CD4-positive, alpha-beta T cell treated with Interleukin-10 for 1 hour (primary cell): ENCODE measurements around the gene ZC3H7A.
"Not testable (repeated sequence)": the region's sequence is repeated elsewhere in the genome, so short reads cannot be mapped to it uniquely, and the experiment has no call there.

Source experiments
- DNase-seq: peaks from one replicate; pipeline ENCODE4 v3.0.0-alpha.2; 2020

ZC3H7A gene

GRCh38 chr16:11797166-11797956 lies at the start of gene ZC3H7A:
Gene ZC3H7A (minus strand): TSS chr16:11797258. CDS start chr16:11782354, 14,904 bp downstream.
- DNase-seq = peak; percentile 95

- DNase-seq = no peak
These were observed 47.4 kb upstream of the ZC3H7A start for GRCh38 chr16:11844499-11844898.

GRCh38 chr16:11843861-11844260 lies 46.8 kb upstream of the ZC3H7A start:
- no peak for DNase-seq

GRCh38 chr16:11843206-11843605 lies 46.1 kb upstream of the ZC3H7A start:
- no peak for DNase-seq

- no peak for DNase-seq
These were observed 44.0 kb upstream of the ZC3H7A start for GRCh38 chr16:11841026-11841425.

GRCh38 chr16:11836650-11837244 lies 39.7 kb upstream of the ZC3H7A start:
- DNase-seq = no peak

- no peak for DNase-seq
These were observed 39.0 kb upstream of the ZC3H7A start for GRCh38 chr16:11835891-11836649.

- no peak for DNase-seq
These were observed 38.3 kb upstream of the ZC3H7A start for GRCh38 chr16:11835309-11835708.

- no peak for DNase-seq
These were observed 37.1 kb upstream of the ZC3H7A start for GRCh38 chr16:11833951-11834695.

GRCh38 chr16:11828696-11829095 lies 31.6 kb upstream of the ZC3H7A start:
- DNase-seq = no peak

GRCh38 chr16:11825520-11826165 lies 28.6 kb upstream of the ZC3H7A start:
- not testable (repeated sequence) for DNase-seq

- no peak for DNase-seq
These were observed 27.3 kb upstream of the ZC3H7A start for GRCh38 chr16:11824362-11824761.

- not testable (repeated sequence) for DNase-seq
These were observed 26.6 kb upstream of the ZC3H7A start for GRCh38 chr16:11823645-11824044.

GRCh38 chr16:11819798-11820197 lies 22.7 kb upstream of the ZC3H7A start:
- DNase-seq = no peak

GRCh38 chr16:11818970-11819369 lies 21.9 kb upstream of the ZC3H7A start:
- DNase-seq = not testable (repeated sequence)

GRCh38 chr16:11816123-11816522 lies 19.1 kb upstream of the ZC3H7A start:
- no peak for DNase-seq

GRCh38 chr16:11814800-11815199 lies 17.7 kb upstream of the ZC3H7A start:
- not testable (repeated sequence) for DNase-seq

GRCh38 chr16:11806721-11807120 lies 9.7 kb upstream of the ZC3H7A start:
- DNase-seq = no peak

- no peak for DNase-seq
These were observed 8.5 kb upstream of the ZC3H7A start for GRCh38 chr16:11805556-11805955.

GRCh38 chr16:11801481-11802021 lies 4.5 kb upstream of the ZC3H7A start:
- no peak for DNase-seq

GRCh38 chr16:11800382-11800718 lies 3.3 kb upstream of the ZC3H7A start:
- no peak for DNase-seq
